ENCODE measurements around the gene RAC3. TPM values are rescaled to one million over a fixed set of nuclear protein-coding genes. Genes with fewer than 3 reads are reported as not detected.
"Not testable (repeated sequence)": the region's sequence is repeated elsewhere in the genome, so short reads cannot be mapped to it uniquely, and the experiment has no call there.

RAC3 gene
- total RNA-seq, 4 donors from 2014 or later: 11.8 to 23.8 (median 14.4) TPM

- Histone ChIP-seq H3K9me3 (no peaks in the 10 kb centered on the region), H3K4me1 (peaks cover 20 to 28% of the 10 kb centered on the region in 2 donors), H3K27me3 (no peaks in the 10 kb centered on the region), H3K36me3 (no peaks in the 10 kb centered on the region), H3K27ac (no peak overlapping the region), H3K4me3 (replicated peaks in 1 of 3) (no peak overlapping the region)
- no peak for TF ChIP-seq POLR2A (IDR thresholded peaks at IDR 0.05)
- no peak for TF ChIP-seq CTCF (IDR thresholded peaks at IDR 0.05)
- intact Hi-C loops (cut with DNase I): no loop called here
- no peak for DNase-seq
- 83 to 93% methylated on average over 8 of the region's 8 CpGs for WGBS, 2 donors
Measured at GRCh38 chr17:82035488-82035887, 4.0 kb downstream of the RAC3 start.

GRCh38 chr17:82035956-82036633 is 4.6 kb downstream of the RAC3 start:
- 89 to 94% methylated on average over 9 to 14 of the region's 20 CpGs for WGBS, 2 donors
- Histone ChIP-seq H3K36me3 (no peaks in the 10 kb centered on the region), H3K9me3 (no peaks in the 10 kb centered on the region), H3K27me3 (no peaks in the 10 kb centered on the region), H3K27ac (no peak overlapping the region), H3K4me1 (peaks cover 14 to 22% of the 10 kb centered on the region in 2 donors), H3K4me3 (replicated peaks in 1 of 3) (peak overlapping the region in 1 of 3 donors; percentile 69)
- TF ChIP-seq CTCF (IDR thresholded peaks at IDR 0.05): no peak
- no peak for DNase-seq
- intact Hi-C loops (cut with DNase I): no loop called here

GRCh38 chr17:82036634-82037091 is 5.2 kb downstream of the RAC3 start:
- intact Hi-C loops (cut with DNase I): no loop called here

GRCh38 chr17:82037092-82037888 is 5.8 kb downstream of the RAC3 start, which contains the start of gene DCXR:
Gene DCXR, minus strand, starts transcription at chr17:82037697. Its CDS starts 15 bp downstream, at chr17:82037682.
- Histone ChIP-seq H3K36me3 (no peaks in the 10 kb centered on the region), H3K27me3 (no peaks in the 10 kb centered on the region), H3K4me3 (replicated peaks in 1 of 3) (peak within 1 kb of the TSS; percentile 66 to 73 (median 69)), H3K27ac (peak within 1 kb of the TSS; percentile 85 to 97 (median 93)), H3K9me3 (no peaks in the 10 kb centered on the region), H3K4me1 (peaks cover 9 to 16% of the 10 kb centered on the region in 2 donors)
- 0 to 1% methylated on average over 25 to 28 of the region's 92 CpGs for WGBS, 2 donors
- peak; percentile 40 to 99 for TF ChIP-seq POLR2A (IDR thresholded peaks at IDR 0.05)
- TF ChIP-seq CTCF (IDR thresholded peaks at IDR 0.05): peak; percentile 17 to 75 (median 50)
- peak; percentile 99 for DNase-seq
- intact Hi-C loops (cut with DNase I): no loop called here

More at GRCh38 chr17:82036634-82037091, 5.2 kb downstream of the RAC3 start:
- no peak for DNase-seq
- H3K27ac ChIP-seq: peak overlapping the region; percentile 85 to 97 (median 93)
- no peak for TF ChIP-seq CTCF (IDR thresholded peaks at IDR 0.05)
- TF ChIP-seq POLR2A (IDR thresholded peaks at IDR 0.05): no peak
- 20 to 43% methylated on average over 5 to 23 of the region's 23 CpGs for WGBS, 2 donors
- H3K36me3 ChIP-seq: no peaks in the 10 kb centered on the region
- peaks cover 13 to 20% of the 10 kb centered on the region in 2 donors for H3K4me1 ChIP-seq
- no peaks in the 10 kb centered on the region for H3K9me3 ChIP-seq
- peak overlapping the region in 2 of 3 donors; percentile 66 to 69 for H3K4me3 ChIP-seq (replicated peaks in 1 of 3)
- H3K27me3 ChIP-seq: no peaks in the 10 kb centered on the region

- DNase-seq: no peak
- intact Hi-C loops (cut with DNase I): no loop called here
- WGBS, 2 donors: 11 to 13% methylated on average over 10 of the region's 10 CpGs
Measured at GRCh38 chr17:82037889-82038195, 6.4 kb downstream of the RAC3 start.

GRCh38 chr17:82038796-82039409 is 7.4 kb downstream of the RAC3 start:
- H3K27ac ChIP-seq; DNase-seq; H3K27me3 ChIP-seq; H3K36me3 ChIP-seq; H3K4me3 ChIP-seq (replicated peaks in 1 of 3); H3K9me3 ChIP-seq; intact Hi-C loops (cut with DNase I): not testable (repeated sequence)
- 80 to 83% methylated on average over 16 of the region's 16 CpGs for WGBS, 2 donors
- H3K4me1 ChIP-seq: peaks cover 7 to 15% of the 10 kb centered on the region in 2 donors

More at GRCh38 chr17:82037889-82038195, 6.4 kb downstream of the RAC3 start:
- no peaks in the 10 kb centered on the region for H3K9me3 ChIP-seq
- peak overlapping the region in 1 of 3 donors; percentile 69 for H3K4me3 ChIP-seq (replicated peaks in 1 of 3)
- peak overlapping the region in 1 of 3 donors; percentile 93 for H3K27ac ChIP-seq
- H3K27me3 ChIP-seq: no peaks in the 10 kb centered on the region
- no peaks in the 10 kb centered on the region for H3K36me3 ChIP-seq
- peaks cover 7 to 15% of the 10 kb centered on the region in 2 donors for H3K4me1 ChIP-seq
- no peak for TF ChIP-seq POLR2A (IDR thresholded peaks at IDR 0.05)
- TF ChIP-seq CTCF (IDR thresholded peaks at IDR 0.05): no peak
